ENCODE measurements around the gene USP17L25. TPM values are rescaled to one million over a fixed set of nuclear protein-coding genes. Genes with fewer than 3 reads are reported as not detected.

The USP17L25 gene, protein sequence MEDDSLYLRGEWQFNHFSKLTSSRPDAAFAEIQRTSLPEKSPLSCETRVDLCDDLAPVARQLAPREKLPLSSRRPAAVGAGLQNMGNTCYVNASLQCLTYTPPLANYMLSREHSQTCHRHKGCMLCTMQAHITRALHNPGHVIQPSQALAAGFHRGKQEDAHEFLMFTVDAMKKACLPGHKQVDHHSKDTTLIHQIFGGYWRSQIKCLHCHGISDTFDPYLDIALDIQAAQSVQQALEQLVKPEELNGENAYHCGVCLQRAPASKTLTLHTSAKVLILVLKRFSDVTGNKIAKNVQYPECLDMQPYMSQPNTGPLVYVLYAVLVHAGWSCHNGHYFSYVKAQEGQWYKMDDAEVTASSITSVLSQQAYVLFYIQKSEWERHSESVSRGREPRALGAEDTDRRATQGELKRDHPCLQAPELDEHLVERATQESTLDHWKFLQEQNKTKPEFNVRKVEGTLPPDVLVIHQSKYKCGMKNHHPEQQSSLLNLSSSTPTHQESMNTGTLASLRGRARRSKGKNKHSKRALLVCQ
- not detected in 2 replicates for total RNA-seq

DNA sequence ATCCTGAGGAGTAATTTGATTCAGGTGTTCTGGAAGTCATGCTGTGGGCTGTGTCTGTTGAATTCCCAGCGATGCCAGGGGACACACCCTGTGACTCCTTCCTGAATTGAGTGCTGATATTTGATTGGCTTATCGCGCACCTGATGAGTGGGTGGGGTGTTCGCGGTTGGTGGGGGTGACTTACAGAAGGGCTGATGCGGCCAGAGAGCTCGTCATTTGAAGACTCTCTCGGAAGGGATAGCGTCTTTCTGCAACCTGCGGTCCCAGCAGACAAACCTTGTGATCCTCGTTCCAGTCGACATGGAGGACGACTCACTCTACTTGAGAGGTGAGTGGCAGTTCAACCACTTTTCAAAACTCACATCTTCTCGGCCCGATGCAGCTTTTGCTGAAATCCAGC, at the start of gene USP17L25:
USP17L25 (plus strand) TSS at position 301 of the 400 bp plus-strand sequence; CDS start at position 301, 0 bp downstream.

DNA sequence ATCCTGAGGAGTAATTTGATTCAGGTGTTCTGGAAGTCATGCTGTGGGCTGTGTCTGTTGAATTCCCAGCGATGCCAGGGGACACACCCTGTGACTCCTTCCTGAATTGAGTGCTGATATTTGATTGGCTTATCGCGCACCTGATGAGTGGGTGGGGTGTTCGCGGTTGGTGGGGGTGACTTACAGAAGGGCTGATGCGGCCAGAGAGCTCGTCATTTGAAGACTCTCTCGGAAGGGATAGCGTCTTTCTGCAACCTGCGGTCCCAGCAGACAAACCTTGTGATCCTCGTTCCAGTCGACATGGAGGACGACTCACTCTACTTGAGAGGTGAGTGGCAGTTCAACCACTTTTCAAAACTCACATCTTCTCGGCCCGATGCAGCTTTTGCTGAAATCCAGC, 4.8 kb upstream of the USP17L25 start, which contains the start of gene USP17L24:
USP17L24 (plus strand) TSS at position 301 of the 400 bp plus-strand sequence; CDS start at position 301, 0 bp downstream.

DNA sequence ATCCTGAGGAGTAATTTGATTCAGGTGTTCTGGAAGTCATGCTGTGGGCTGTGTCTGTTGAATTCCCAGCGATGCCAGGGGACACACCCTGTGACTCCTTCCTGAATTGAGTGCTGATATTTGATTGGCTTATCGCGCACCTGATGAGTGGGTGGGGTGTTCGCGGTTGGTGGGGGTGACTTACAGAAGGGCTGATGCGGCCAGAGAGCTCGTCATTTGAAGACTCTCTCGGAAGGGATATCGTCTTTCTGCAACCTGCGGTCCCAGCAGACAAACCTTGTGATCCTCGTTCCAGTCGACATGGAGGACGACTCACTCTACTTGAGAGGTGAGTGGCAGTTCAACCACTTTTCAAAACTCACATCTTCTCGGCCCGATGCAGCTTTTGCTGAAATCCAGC, 4.6 kb downstream of the USP17L25 start, which contains the start of gene USP17L26:
USP17L26 (plus strand) TSS at position 301 of the 400 bp plus-strand sequence; CDS start at position 301, 0 bp downstream.

DNA sequence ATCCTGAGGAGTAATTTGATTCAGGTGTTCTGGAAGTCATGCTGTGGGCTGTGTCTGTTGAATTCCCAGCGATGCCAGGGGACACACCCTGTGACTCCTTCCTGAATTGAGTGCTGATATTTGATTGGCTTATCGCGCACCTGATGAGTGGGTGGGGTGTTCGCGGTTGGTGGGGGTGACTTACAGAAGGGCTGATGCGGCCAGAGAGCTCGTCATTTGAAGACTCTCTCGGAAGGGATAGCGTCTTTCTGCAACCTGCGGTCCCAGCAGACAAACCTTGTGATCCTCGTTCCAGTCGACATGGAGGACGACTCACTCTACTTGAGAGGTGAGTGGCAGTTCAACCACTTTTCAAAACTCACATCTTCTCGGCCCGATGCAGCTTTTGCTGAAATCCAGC, 9.4 kb downstream of the USP17L25 start, which contains the start of gene USP17L5:
USP17L5 (plus strand) TSS at position 301 of the 400 bp plus-strand sequence; CDS start at position 301, 0 bp downstream.

DNA sequence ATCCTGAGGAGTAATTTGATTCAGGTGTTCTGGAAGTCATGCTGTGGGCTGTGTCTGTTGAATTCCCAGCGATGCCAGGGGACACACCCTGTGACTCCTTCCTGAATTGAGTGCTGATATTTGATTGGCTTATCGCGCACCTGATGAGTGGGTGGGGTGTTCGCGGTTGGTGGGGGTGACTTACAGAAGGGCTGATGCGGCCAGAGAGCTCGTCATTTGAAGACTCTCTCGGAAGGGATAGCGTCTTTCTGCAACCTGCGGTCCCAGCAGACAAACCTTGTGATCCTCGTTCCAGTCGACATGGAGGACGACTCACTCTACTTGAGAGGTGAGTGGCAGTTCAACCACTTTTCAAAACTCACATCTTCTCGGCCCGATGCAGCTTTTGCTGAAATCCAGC, 14.1 kb downstream of the USP17L25 start, which contains the start of gene USP17L27:
USP17L27 (plus strand) TSS at position 301 of the 400 bp plus-strand sequence; CDS start at position 301, 0 bp downstream.

DNA sequence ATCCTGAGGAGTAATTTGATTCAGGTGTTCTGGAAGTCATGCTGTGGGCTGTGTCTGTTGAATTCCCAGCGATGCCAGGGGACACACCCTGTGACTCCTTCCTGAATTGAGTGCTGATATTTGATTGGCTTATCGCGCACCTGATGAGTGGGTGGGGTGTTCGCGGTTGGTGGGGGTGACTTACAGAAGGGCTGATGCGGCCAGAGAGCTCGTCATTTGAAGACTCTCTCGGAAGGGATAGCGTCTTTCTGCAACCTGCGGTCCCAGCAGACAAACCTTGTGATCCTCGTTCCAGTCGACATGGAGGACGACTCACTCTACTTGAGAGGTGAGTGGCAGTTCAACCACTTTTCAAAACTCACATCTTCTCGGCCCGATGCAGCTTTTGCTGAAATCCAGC, 18.9 kb downstream of the USP17L25 start, which contains the start of gene USP17L28:
USP17L28 (plus strand) TSS at position 301 of the 400 bp plus-strand sequence; CDS start at position 301, 0 bp downstream.

DNA sequence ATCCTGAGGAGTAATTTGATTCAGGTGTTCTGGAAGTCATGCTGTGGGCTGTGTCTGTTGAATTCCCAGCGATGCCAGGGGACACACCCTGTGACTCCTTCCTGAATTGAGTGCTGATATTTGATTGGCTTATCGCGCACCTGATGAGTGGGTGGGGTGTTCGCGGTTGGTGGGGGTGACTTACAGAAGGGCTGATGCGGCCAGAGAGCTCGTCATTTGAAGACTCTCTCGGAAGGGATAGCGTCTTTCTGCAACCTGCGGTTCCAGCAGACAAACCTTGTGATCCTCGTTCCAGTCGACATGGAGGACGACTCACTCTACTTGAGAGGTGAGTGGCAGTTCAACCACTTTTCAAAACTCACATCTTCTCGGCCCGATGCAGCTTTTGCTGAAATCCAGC, 23.6 kb downstream of the USP17L25 start, which contains the start of gene USP17L29:
USP17L29 (plus strand) TSS at position 301 of the 400 bp plus-strand sequence; CDS start at position 301, 0 bp downstream.

DNA sequence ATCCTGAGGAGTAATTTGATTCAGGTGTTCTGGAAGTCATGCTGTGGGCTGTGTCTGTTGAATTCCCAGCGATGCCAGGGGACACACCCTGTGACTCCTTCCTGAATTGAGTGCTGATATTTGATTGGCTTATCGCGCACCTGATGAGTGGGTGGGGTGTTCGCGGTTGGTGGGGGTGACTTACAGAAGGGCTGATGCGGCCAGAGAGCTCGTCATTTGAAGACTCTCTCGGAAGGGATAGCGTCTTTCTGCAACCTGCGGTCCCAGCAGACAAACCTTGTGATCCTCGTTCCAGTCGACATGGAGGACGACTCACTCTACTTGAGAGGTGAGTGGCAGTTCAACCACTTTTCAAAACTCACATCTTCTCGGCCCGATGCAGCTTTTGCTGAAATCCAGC, 33.1 kb downstream of the USP17L25 start, which contains the start of gene USP17L30:
USP17L30 (plus strand) TSS at position 301 of the 400 bp plus-strand sequence; CDS start at position 301, 0 bp downstream.

Other genes starting within 250 kb of the USP17L25 start
- not detected in 2 replicates for gene FAM90A26, start 159.5 kb upstream of the USP17L25 start, total RNA-seq
- gene USP17L10, start 119.3 kb upstream of the USP17L25 start, total RNA-seq: not detected in 2 replicates
- gene USP17L11, start 114.5 kb upstream of the USP17L25 start, total RNA-seq: not detected in 2 replicates
- not detected in 2 replicates for gene USP17L12, start 109.8 kb upstream of the USP17L25 start, total RNA-seq
- gene USP17L13, start 105.0 kb upstream of the USP17L25 start, total RNA-seq: not detected in 2 replicates
- gene USP17L15, start 95.5 kb upstream of the USP17L25 start, total RNA-seq: not detected in 2 replicates
- gene USP17L17, start 86.0 kb upstream of the USP17L25 start, total RNA-seq: not detected in 2 replicates
- gene USP17L18, start 81.3 kb upstream of the USP17L25 start, total RNA-seq: not detected in 2 replicates
- gene USP17L19, start 76.5 kb upstream of the USP17L25 start, total RNA-seq: not detected in 2 replicates
- not detected in 2 replicates for gene USP17L20, start 71.8 kb upstream of the USP17L25 start, total RNA-seq
- gene USP17L21, start 67.0 kb upstream of the USP17L25 start, total RNA-seq: not detected in 2 replicates
- not detected in 2 replicates for gene USP17L22, start 62.3 kb upstream of the USP17L25 start, total RNA-seq
- not detected in 2 replicates for gene USP17L24, start 4.7 kb upstream of the USP17L25 start, total RNA-seq
- not detected in 2 replicates for gene USP17L26, start 4.7 kb downstream of the USP17L25 start, total RNA-seq
- gene USP17L5, start 9.5 kb downstream of the USP17L25 start, total RNA-seq: not detected in 2 replicates
- not detected in 2 replicates for gene USP17L27, start 14.2 kb downstream of the USP17L25 start, total RNA-seq
- not detected in 2 replicates for gene USP17L28, start 19.0 kb downstream of the USP17L25 start, total RNA-seq
- gene USP17L29, start 23.7 kb downstream of the USP17L25 start, total RNA-seq: not detected in 2 replicates
- gene USP17L30, start 33.2 kb downstream of the USP17L25 start, total RNA-seq: not detected in 2 replicates
- gene DEFB131A, start 114.5 kb downstream of the USP17L25 start, total RNA-seq: not detected in 2 replicates

Measured in aortic smooth muscle cell (primary cell).